Osteoblast (primary cell): ENCODE results near the gene MYL6. TPM values are rescaled to one million over a fixed set of nuclear protein-coding genes. Genes with fewer than 3 reads are reported as not detected.

ENCODE experiments used
- DNase-seq: peaks from one replicate; pipeline ENCODE4 v3.0.0; 2011; ENCODE audit warnings: low spot score, mixed read lengths; ENCODE audit not compliant: insufficient read length; ENCODE audit errors: missing footprints
- H2AFZ ChIP-seq: 2 replicates; pipeline ENCODE4 v1.6.0; 2011; ENCODE audit warnings: mild to moderate bottlenecking, low read length
- H3K27ac ChIP-seq: 2 replicates; pipeline ENCODE4 v1.5.1; 2011; ENCODE audit warnings: mild to moderate bottlenecking, low read depth, low read length, moderate library complexity
- H3K27me3 ChIP-seq: 2 replicates; pipeline ENCODE4 v1.6.0; 2012; ENCODE audit warnings: mild to moderate bottlenecking, control low read depth, inconsistent platforms, low read length, moderate library complexity; ENCODE audit not compliant: insufficient read depth
- H3K36me3 ChIP-seq: 2 replicates; pipeline ENCODE4 v1.5.1; 2011; ENCODE audit warnings: mild to moderate bottlenecking, low read length, control low read depth, moderate library complexity; ENCODE audit not compliant: insufficient read depth
- H3K4me1 ChIP-seq: 2 replicates; pipeline ENCODE4 v1.5.1; 2011; ENCODE audit warnings: mild to moderate bottlenecking, low read length, control low read depth, moderate library complexity; ENCODE audit not compliant: insufficient read depth
- H3K4me2 ChIP-seq: 2 replicates; pipeline ENCODE4 v1.6.0; 2011; ENCODE audit warnings: mild to moderate bottlenecking, low read length; ENCODE audit not compliant: insufficient read depth
- H3K4me3 ChIP-seq: fragments of 200-600 bp; sonication (generic); 3 replicates; pipeline ENCODE4 v1.5.1; 2012; ENCODE audit warnings: mild to moderate bottlenecking, low read length, inconsistent platforms; ENCODE audit not compliant: insufficient read depth
- H3K79me2 ChIP-seq: 2 replicates; pipeline ENCODE4 v1.6.0; 2012; ENCODE audit warnings: mild to moderate bottlenecking, low read length, control low read depth, inconsistent platforms; ENCODE audit not compliant: insufficient read depth
- H3K9me3 ChIP-seq: 2 replicates; pipeline ENCODE4 v1.5.1; 2011; ENCODE audit warnings: low read depth, low read length, control low read depth
- H4K20me1 ChIP-seq: 2 replicates; pipeline ENCODE4 v1.6.0; 2012; ENCODE audit warnings: mild to moderate bottlenecking, low read length, control low read depth; ENCODE audit not compliant: insufficient read depth
- total RNA-seq: library from RNA; depleted of rRNA; stranded (reverse); fragments of >200 nt; gene quantifications from 2 replicates; pipeline ENCODE4 v1.2.3, GENCODE V29; 2012
- TF ChIP-seq, protein P1 (sequence below): IDR thresholded peaks from 2 replicates; pipeline ENCODE4 v1.5.1; 2011; ENCODE audit warnings: mild to moderate bottlenecking, low read depth, low read length, moderate library complexity; ENCODE audit errors: extremely low read depth

MYL6 gene
- total RNA-seq, 1 donor = 873 TPM

DNA sequence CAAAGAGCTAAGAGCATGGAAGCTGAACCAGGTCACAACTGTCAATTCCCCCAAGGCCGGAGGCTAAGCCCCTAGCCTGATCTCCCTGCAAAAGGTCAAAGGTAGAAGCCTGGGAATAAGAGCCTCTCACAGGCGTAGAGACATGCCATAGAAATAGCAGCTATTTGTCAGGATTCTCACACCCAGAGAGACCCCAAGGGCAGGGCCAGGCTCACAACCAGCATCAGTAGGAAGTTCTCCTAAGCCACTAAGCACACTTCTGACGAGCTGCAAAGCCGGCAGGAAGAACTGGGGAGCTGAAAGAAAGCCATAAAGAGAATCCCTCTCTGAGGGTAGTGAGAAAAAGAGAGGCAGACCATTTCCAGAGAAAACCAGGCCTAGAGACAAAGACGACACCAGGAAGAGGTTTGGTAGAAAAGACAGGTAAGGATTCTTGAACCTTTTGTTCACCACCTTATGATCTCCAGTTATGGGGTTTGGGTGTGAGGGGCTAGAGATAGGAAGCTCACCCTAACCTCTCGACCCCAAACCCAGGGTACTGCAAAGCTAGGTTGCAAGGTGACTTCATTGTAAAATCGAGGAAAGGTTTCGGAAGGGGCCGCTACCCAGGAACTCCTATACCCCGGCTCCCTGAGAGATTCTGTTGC, 30.1 kb downstream of the MYL6 start:
- Histone ChIP-seq H2AFZ (peak overlapping the region; percentile 50), H3K36me3 (peaks cover 24% of the 10 kb centered on the region), H3K4me2 (peak overlapping the region; percentile 98), H3K4me3 (peak overlapping the region; percentile 94), H3K4me1 (peaks cover 23% of the 10 kb centered on the region), H3K79me2 (peaks cover 41% of the 10 kb centered on the region), H3K27ac (peak overlapping the region; percentile 52), H4K20me1 (peaks cover 13% of the 10 kb centered on the region), H3K9me3 (no peaks in the 10 kb centered on the region), H3K27me3 (no peaks in the 10 kb centered on the region)
- TF ChIP-seq, protein P1, sequence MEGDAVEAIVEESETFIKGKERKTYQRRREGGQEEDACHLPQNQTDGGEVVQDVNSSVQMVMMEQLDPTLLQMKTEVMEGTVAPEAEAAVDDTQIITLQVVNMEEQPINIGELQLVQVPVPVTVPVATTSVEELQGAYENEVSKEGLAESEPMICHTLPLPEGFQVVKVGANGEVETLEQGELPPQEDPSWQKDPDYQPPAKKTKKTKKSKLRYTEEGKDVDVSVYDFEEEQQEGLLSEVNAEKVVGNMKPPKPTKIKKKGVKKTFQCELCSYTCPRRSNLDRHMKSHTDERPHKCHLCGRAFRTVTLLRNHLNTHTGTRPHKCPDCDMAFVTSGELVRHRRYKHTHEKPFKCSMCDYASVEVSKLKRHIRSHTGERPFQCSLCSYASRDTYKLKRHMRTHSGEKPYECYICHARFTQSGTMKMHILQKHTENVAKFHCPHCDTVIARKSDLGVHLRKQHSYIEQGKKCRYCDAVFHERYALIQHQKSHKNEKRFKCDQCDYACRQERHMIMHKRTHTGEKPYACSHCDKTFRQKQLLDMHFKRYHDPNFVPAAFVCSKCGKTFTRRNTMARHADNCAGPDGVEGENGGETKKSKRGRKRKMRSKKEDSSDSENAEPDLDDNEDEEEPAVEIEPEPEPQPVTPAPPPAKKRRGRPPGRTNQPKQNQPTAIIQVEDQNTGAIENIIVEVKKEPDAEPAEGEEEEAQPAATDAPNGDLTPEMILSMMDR = no peak
- DNase-seq = peak; percentile 82

DNA sequence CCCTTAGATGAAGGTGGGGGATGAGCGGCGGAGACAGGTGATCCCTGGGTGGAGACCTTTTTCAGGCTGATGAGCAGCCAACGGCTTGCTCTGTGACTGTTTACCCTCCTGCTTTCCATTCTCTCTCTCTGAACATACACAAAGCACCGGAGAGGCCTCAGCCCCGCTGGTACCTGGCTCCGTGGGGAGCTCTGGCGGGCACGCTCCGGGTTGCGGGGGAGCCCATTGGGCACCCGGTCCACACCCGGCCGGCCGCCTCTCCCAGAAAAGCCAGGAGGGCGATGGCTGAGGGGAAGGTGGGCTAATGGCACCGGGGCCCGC, 30.6 kb downstream of the MYL6 start:
- Histone ChIP-seq H3K4me3 (peak overlapping the region; percentile 94), H3K27ac (peak overlapping the region; percentile 52), H3K27me3 (no peaks in the 10 kb centered on the region), H4K20me1 (peaks cover 13% of the 10 kb centered on the region), H3K79me2 (peaks cover 41% of the 10 kb centered on the region), H3K9me3 (no peaks in the 10 kb centered on the region), H3K36me3 (peaks cover 19% of the 10 kb centered on the region), H3K4me1 (peaks cover 23% of the 10 kb centered on the region), H3K4me2 (peak overlapping the region; percentile 98), H2AFZ (peak overlapping the region; percentile 50)
- peak; percentile 72 for DNase-seq
- TF ChIP-seq, protein P1 = no peak

DNA sequence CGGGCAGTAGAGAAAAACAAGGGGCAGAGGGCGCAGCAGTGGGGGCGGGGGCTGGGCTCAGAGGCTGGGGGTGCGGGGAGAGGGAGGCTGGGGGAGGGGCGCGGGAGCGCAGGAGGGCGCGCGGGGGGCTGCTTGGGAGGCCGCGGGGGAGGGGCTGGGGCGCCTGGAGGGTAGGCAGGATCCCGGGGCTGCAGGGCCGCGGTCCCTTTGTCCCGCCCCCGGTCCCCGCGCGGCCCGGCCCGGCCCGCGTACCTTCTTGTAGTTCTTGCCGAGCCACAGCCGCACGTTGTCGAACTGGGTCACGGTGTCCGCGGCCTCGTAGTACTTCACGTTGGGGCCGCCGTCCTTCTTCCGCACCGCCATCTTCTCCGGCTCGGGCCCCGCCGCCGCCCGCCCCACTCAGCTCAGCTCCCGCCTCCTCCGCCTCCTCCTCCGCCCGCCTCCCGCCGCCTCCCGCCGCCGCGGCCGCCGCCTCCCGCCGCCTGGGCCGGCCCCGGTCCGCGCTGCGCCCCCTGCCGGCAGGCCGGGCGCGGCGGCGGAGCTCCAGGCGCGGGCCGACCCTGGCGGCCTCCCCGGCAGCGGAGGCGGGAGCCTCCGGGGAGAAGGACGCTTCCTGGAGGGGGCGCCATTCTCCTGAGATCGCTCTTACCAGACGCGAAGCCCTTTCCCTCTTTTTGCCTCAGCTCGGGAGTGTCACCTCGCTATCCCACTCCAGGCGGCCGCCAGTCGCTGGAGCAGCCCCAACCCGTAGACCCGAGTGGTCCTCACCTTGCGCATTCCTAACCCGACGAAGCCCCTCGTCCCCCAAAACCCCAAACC, 31.1 kb downstream of the MYL6 start, which contains the start of gene SMARCC2:
SMARCC2 (minus strand) TSS at position 385 of the 819 bp plus-strand sequence; CDS start at position 363, 22 bp downstream.
- peaks cover 13% of the 10 kb centered on the region for H4K20me1 ChIP-seq
- DNase-seq = peak; percentile 98
- H3K4me1 ChIP-seq = peaks cover 23% of the 10 kb centered on the region
- no peaks in the 10 kb centered on the region for H3K9me3 ChIP-seq
- peak within 1 kb of the TSS; percentile 98 for H3K4me2 ChIP-seq
- peaks cover 39% of the 10 kb centered on the region for H3K79me2 ChIP-seq
- H3K27me3 ChIP-seq = no peaks in the 10 kb centered on the region
- peak within 1 kb of the TSS; percentile 94 for H3K4me3 ChIP-seq
- H3K36me3 ChIP-seq = peaks cover 14% of the 10 kb centered on the region
- H3K27ac ChIP-seq = peak within 1 kb of the TSS; percentile 70
- TF ChIP-seq, protein P1 = peak; percentile 55
- peak within 1 kb of the TSS; percentile 99 for H2AFZ ChIP-seq
